ENCODE data around the gene MAP3K14.

The MAP3K14 gene

GRCh38 chr17:45300060-45300751, 16.6 kb downstream of the MAP3K14 start:
- DNase-seq (ENCODE audit: low read depth) = no peak

DNA sequence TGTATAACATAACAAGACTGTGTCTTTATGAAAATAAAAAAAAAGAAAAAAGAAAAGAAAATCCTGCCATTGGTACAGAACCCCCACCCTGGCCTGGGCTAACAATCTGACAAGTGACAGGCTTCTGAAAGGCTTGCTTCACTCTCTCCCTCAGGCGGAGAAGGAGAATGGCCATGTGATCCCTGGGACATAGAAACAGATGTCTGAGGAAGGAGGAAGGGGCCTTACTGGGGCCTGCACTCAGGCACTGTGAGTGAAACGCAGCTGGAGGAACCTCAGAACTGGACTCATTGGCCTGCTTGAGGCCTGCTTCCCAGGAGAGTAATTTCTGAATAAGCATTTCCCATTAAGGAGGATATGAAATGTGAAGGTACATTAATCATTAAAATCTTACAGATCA, 17.5 kb downstream of the MAP3K14 start:
- no peak for DNase-seq (ENCODE audit: low read depth)

GRCh38 chr17:45298546-45299285, 18.1 kb downstream of the MAP3K14 start:
- DNase-seq (ENCODE audit: low read depth) = no peak

DNA sequence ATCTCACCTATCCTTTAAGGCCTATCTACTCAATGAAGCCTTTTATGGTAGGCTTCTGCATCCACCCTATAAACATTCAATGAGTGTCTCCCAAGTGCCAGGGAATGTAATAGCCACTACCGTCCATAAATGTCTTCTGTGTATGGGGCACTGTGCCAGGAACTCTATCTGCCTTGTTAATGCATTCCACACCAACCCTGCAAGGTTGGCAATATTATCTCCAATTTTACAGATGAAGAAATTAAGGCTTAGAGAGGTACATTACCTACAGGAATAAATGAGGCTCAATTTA, 20.0 kb downstream of the MAP3K14 start:
- no peak for DNase-seq (ENCODE audit: low read depth)

GRCh38 chr17:45296003-45296832, 20.6 kb downstream of the MAP3K14 start:
- no peak for DNase-seq (ENCODE audit: low read depth)

- no peak for DNase-seq (ENCODE audit: low read depth)
These were observed 22.3 kb downstream of the MAP3K14 start for GRCh38 chr17:45294506-45294905.

DNA sequence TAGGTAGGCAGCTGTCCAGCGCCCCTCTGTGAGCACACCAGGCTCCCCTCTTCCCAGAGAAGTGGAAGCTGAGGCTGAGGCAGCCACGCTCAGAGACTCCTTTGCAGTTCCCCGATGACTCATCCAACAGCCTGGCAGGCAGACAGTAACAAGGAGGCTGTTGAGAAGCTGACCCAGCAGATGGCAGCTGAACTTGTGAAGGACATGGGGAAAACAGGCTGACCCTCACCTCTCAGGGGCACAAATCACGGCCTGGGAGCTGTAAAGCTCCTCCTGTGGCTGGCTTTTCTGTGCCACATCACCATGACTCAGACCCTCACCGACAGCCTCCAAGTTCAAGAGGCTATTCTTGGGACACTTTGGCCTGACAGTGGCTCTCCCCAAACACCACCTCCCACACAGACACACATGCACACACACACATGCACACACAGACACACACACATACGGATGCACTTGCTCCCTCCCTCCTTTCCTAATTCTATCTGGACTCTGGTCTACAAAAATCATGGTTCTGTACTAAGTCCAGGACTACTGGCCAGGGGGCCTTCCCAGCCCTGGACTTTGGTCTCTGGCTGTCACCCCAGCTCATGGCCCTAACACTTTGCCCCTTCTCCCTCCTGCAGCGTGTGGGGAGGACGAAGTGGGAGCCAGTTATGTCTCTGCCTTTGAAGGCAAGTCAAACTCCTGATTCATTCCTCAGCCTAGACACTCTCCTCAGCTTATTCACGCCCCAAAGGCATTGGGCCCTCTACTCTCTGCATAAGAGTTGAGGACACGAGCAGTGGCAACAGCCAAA, 23.2 kb downstream of the MAP3K14 start:
- DNase-seq (ENCODE audit: low read depth) = no peak

GRCh38 chr17:45292696-45293412, 24.0 kb downstream of the MAP3K14 start:
- no peak for DNase-seq (ENCODE audit: low read depth)

DNA sequence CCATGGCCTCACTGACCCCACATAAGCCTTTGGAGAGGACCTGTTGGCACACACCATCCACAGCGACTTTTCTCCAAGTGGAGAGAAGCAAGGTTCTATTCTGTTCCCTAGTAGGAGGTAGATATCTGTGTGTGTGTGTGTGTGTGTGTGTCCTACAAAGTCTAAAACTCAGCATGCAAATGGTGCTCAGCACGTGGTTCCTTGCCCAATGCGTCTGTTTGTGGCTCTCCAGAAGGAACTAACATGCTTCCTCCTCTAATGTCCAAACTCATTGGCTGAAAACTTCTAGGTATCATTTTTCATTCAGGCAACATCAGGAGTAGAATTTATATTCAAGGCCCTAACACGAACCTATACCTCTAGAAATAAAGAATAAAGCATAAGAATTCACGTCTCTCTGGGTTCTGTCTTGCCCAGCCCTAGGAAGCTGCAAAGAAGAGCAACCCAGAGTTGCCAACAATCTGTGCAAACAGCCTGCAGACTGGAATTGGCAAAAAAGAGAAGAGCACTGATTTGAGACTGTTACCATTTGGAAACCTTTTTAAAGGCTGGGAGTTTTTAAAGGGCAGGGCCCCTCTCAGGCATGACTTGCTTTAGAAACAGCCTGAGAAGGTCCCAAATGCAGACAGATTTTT, 25.5 kb downstream of the MAP3K14 start:
- DNase-seq (ENCODE audit: low read depth) = no peak

GRCh38 chr17:45290269-45290765, 26.5 kb downstream of the MAP3K14 start:
- no peak for DNase-seq (ENCODE audit: low read depth)

GRCh38 chr17:45289301-45290268, 27.2 kb downstream of the MAP3K14 start:
- DNase-seq (ENCODE audit: low read depth) = no peak

DNA sequence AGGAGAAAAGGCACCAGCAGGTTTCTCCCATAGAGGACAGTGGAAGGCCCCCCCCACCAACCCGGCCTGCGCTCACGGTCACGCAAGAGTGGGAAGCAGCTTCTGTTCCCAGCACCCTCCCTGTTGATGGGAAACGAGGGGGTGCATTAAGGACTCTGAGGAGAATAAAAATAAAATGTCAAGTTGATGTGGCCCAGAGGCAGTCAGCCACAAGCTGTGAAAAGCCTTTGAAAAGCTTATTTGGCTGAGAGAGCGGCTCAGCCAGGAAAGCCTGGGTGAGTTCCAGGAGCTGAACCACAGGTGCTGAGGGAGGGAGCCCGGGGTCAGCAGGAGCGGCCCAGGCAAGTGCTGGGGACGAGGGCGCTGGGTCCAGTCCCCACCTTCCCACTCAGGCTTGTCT, 28.0 kb downstream of the MAP3K14 start:
- DNase-seq (ENCODE audit: low read depth) = no peak

DNA sequence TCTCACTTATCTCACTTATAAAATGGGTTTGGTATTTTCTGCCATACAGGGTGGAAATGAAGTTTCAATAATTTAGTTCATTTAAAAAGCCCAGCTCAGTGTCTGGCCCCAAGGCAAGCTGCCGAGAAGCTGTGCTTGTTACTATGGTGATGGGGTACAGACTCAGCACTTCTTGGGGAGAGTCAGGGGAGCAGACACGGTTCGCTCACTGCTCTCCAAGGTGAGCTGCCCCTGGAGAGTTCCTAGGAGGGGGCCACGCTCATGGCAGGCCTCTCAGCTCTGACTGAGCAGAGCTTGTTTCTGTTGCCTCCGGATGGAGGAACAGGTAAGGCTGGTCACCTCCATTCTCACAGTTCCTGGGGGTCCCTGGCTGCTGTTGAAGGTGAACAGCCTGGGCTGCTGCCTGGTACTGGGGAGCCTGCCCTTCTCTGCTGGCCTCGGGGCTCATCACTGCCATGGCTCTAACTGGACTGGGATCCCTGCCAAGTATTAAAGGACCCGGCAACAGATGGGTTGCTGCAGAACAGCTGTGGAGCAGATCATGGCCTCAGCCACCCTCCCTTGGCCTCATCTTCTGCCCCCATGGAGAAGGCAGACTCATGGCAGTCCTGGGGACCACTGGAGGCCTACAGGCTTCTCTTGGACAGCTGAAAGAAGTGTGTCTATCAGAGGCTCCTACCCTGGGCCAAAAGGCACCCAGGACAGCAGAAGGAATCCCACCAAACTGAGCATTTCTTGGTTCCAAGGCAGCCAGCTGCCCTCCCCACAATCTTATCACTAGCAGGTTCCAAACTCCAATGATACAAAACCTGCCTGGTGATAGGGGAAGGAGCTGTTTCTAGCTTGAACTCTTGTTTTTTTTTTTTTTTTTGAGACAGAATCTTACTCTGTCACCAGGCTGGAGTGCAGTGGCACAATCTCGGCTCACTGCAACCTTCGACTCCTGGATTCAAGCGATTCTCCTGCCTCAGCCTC, 29.0 kb downstream of the MAP3K14 start:
- no peak for DNase-seq (ENCODE audit: low read depth)

GRCh38 chr17:45286286-45286685, 30.5 kb downstream of the MAP3K14 start:
- DNase-seq (ENCODE audit: low read depth) = no peak

DNA sequence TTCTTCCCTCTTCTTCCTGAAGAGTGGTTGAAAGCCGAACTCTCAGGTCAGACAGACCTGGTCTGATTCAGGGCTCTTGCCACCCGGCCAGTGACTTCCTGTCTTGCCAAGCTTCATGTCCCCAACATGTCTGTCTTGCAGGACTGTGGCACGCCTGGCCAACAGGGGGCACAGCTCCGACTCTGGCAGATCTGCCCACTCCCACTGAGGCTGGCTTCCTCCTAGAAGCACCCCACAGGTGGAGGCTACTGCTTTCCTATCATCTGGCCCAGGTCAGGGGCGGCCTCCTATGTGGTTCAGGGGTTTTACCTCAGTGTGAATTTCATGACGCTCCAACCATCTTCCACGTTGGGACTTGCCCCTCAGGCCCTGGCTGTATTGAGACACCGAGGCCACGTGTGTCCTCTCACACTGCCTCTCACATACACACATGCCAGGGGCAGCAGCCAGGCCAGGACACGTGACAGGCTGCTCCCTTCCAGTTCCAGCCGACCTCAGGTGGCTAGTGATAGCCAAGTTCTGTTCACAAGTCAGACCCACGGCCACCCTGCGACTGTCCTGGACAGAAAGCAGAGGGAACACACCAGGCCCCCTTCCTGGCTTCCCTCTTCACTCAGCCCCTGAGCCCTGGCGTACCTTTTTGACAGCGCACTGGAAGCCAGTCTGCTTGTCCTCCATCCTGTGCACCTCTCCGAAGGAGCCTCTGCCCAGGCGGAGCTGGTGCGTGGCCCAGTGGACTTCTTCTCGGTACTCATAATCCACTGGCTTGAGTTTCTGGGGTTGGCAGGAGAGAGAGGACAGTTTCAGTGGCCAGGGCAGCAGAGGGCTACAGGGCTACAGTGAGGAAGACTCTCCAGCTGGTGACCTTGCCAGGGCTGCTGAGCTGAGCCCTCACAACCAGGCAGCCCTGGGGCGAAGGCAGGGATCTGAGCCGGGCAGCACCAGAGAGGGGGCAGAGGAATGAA, 32.4 kb downstream of the MAP3K14 start:
- DNase-seq (ENCODE audit: low read depth) = no peak

DNA sequence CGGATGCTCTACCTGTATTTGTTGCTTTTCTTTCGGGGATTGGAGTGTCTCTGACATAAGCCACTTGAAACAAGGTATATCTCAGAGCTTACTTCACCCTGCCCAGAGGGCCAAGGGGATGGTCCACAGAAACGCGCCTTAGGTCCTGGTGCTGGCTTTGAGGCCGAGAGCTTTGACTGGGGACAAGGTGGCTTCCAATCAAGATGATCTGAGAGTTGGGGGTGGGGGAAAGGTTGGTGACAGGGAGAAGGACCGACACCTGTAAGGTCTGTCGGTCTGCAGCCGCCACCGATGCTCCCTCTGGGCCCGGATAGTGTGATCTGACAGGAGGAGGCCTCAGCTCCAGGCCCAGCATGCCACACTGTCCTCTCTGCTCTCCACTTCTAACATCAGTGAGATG, 33.1 kb downstream of the MAP3K14 start:
- no peak for DNase-seq (ENCODE audit: low read depth)
